SK-N-SH treated with all-trans-retinoic acid at 6 μM for 48 hours (cell line): ENCODE measurements around the gene PTPRD.

Source experiments
- ARNTL ChIP-seq: fragments of 450-650 bp; formaldehyde crosslinking; IDR thresholded peaks from 2 replicates; pipeline ENCODE4 v1.5.0; 2020; ENCODE audit warnings: low read depth, mild to moderate bottlenecking, moderate library complexity, borderline replicate concordance
- TCF4 ChIP-seq: fragments of 250-450 bp; sonication (Bioruptor Pico); IDR thresholded peaks from 2 replicates; pipeline ENCODE4 v1.8.0; 2021; ENCODE audit warnings: mild to moderate bottlenecking, moderate library complexity, borderline replicate concordance
- TF ChIP-seq, protein P1 (sequence below): fragments of 250-450 bp; sonication (Bioruptor Pico); IDR thresholded peaks from 2 replicates; pipeline ENCODE4 v1.5.0; 2020; ENCODE audit warnings: mild to moderate bottlenecking, moderate library complexity

- no peak for TF ChIP-seq ARNTL
- TF ChIP-seq TCF4 (CRISPR knock-in tag): no peak
- TF ChIP-seq, protein P1, sequence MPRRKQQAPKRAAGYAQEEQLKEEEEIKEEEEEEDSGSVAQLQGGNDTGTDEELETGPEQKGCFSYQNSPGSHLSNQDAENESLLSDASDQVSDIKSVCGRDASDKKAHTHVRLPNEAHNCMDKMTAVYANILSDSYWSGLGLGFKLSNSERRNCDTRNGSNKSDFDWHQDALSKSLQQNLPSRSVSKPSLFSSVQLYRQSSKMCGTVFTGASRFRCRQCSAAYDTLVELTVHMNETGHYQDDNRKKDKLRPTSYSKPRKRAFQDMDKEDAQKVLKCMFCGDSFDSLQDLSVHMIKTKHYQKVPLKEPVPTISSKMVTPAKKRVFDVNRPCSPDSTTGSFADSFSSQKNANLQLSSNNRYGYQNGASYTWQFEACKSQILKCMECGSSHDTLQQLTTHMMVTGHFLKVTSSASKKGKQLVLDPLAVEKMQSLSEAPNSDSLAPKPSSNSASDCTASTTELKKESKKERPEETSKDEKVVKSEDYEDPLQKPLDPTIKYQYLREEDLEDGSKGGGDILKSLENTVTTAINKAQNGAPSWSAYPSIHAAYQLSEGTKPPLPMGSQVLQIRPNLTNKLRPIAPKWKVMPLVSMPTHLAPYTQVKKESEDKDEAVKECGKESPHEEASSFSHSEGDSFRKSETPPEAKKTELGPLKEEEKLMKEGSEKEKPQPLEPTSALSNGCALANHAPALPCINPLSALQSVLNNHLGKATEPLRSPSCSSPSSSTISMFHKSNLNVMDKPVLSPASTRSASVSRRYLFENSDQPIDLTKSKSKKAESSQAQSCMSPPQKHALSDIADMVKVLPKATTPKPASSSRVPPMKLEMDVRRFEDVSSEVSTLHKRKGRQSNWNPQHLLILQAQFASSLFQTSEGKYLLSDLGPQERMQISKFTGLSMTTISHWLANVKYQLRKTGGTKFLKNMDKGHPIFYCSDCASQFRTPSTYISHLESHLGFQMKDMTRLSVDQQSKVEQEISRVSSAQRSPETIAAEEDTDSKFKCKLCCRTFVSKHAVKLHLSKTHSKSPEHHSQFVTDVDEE (CRISPR knock-in tag): no peak
Observed at GRCh38 chr9:8717146-8717545, 1895.7 kb downstream of the PTPRD start.
